H1 (cell line): Measurements from ENCODE around the gene BZW2. TPM values are rescaled to one million over a fixed set of nuclear protein-coding genes. Genes with fewer than 3 reads are reported as not detected.

ENCODE experiments used
- CTCF ChIA-PET: fragments of 300-600 bp; sonication (Branson Sonifier 250); formaldehyde crosslinking; loops from one replicate; lab custom pipeline; 2021; ENCODE audit not compliant: partially characterized antibody; lab: Charles Lee
- POLR2A ChIA-PET: fragments of 300-600 bp; sonication (Branson Sonifier 250); formaldehyde crosslinking; loops from one replicate; lab custom pipeline; 2021; ENCODE audit warnings: inconsistent platforms; ENCODE audit not compliant: partially characterized antibody; lab: Charles Lee
- DNase-seq, 2 experiments: peaks; one replicate each; pipeline versions ENCODE4 v3.0.0 to v3.0.0-alpha.2; 2010 to 2022; ENCODE audit warnings: low spot score in 2 of 2, low read depth in 1 of 2, mixed read lengths in 1 of 2
- FAIRE-seq: peaks from 2 replicates; lab custom pipeline; 2011; peaks lifted over from hg19 to GRCh38; lab: Jason Lieb, UNC
- H2AFZ ChIP-seq: 2 replicates; pipeline ENCODE4 v1.8.1; 2012; ENCODE audit warnings: low read length, inconsistent platforms
- H2AK5ac ChIP-seq: 2 replicates; pipeline ENCODE4 v1.6.1; 2013; ENCODE audit warnings: low read depth, low read length
- H2BK120ac ChIP-seq: replicated peaks from 2 replicates; pipeline ENCODE3; 2013; ENCODE audit warnings: low read depth, low read length, inconsistent platforms
- H2BK12ac ChIP-seq: 2 replicates; pipeline ENCODE4 v1.6.1; 2013; ENCODE audit warnings: low read depth, low read length
- H2BK15ac ChIP-seq: 2 replicates; pipeline ENCODE4 v1.6.1; 2013; ENCODE audit warnings: low read length
- H2BK20ac ChIP-seq: 2 replicates; pipeline ENCODE4 v1.6.1; 2013; ENCODE audit warnings: low read length
- H2BK5ac ChIP-seq: 2 replicates; pipeline ENCODE4 v1.6.1; 2013; ENCODE audit warnings: low read depth, low read length
- H3K14ac ChIP-seq: 2 replicates; pipeline ENCODE4 v1.6.1; 2013; ENCODE audit warnings: inconsistent platforms; ENCODE audit not compliant: insufficient read length
- H3K18ac ChIP-seq: 2 replicates; pipeline ENCODE4 v1.6.1; 2013; ENCODE audit warnings: low read length; ENCODE audit errors: extremely low read depth
- H3K23ac ChIP-seq: 2 replicates; pipeline ENCODE4 v1.6.1; 2013; ENCODE audit warnings: inconsistent platforms; ENCODE audit not compliant: insufficient read length
- H3K23me2 ChIP-seq: 2 replicates; pipeline ENCODE4 v1.6.1; 2013; ENCODE audit warnings: low read depth, low read length
- H3K27ac ChIP-seq: 2 replicates; pipeline ENCODE4 v1.6.1; 2011; ENCODE audit warnings: low read depth, low read length, inconsistent platforms
- H3K27me3 ChIP-seq, 4 experiments: replicated peaks in 1 of 4; 1 replicate in 1 of 4; 2 replicates in 3 of 4; pipeline versions ENCODE4 v1.6.1 to v1.8.1; 2011 to 2013; ENCODE audit warnings: low read length in 3 of 4, mild to moderate bottlenecking in 3 of 4, inconsistent platforms in 2 of 4, mixed read lengths in 2 of 4, moderate library complexity in 1 of 4; ENCODE audit not compliant: control insufficient read depth in 3 of 4, insufficient read depth in 3 of 4; ENCODE audit errors: extremely low read depth in 1 of 4
- H3K36me3 ChIP-seq, 4 experiments: 2 replicates each; pipeline versions ENCODE4 v1.6.1 to v1.8.1; 2011 to 2013; ENCODE audit warnings: mild to moderate bottlenecking in 4 of 4, low read length in 3 of 4, moderate library complexity in 2 of 4, control low read depth in 1 of 4, inconsistent platforms in 1 of 4; ENCODE audit not compliant: insufficient read depth in 4 of 4, control insufficient read depth in 2 of 4
- H3K4ac ChIP-seq: replicated peaks from 2 replicates; pipeline ENCODE3; 2013; ENCODE audit warnings: low read length, low read depth, mixed read lengths, inconsistent platforms; ENCODE audit not compliant: insufficient read length
- H3K4me1 ChIP-seq, 4 experiments: replicated peaks in 1 of 4; 1 replicate in 1 of 4; 2 replicates in 3 of 4; pipeline versions ENCODE4 v1.6.1 to v1.8.1; 2011 to 2013; ENCODE audit warnings: low read length in 3 of 4, inconsistent platforms in 2 of 4, mixed read lengths in 1 of 4; ENCODE audit not compliant: insufficient read depth in 4 of 4, control insufficient read depth in 3 of 4
- H3K4me2 ChIP-seq, 2 experiments: 2 replicates each; pipeline versions ENCODE4 v1.6.1 to v1.8.1; 2011 to 2013; ENCODE audit warnings: low read depth in 2 of 2, low read length in 2 of 2, control low read depth in 1 of 2, inconsistent platforms in 1 of 2, mild to moderate bottlenecking in 1 of 2; ENCODE audit not compliant: insufficient read depth in 1 of 2
- H3K4me3 ChIP-seq, 4 experiments: fragments of 200-600, 300-600 bp in 1 of 4; sonication (generic), shearing (Covaris generic), sonication (Bioruptor Twin) in 1 of 4; 2 replicates each; pipeline versions ENCODE4 v1.5.1 to v1.8.1; 2011 to 2016; ENCODE audit warnings: low read length in 4 of 4, low read depth in 3 of 4, control low read depth in 2 of 4, inconsistent platforms in 2 of 4, mild to moderate bottlenecking in 2 of 4, mixed read lengths in 1 of 4, moderate library complexity in 1 of 4; ENCODE audit not compliant: insufficient read depth in 2 of 4; ENCODE audit errors: extremely low read depth in 1 of 4
- H3K56ac ChIP-seq: replicated peaks from 2 replicates; pipeline ENCODE3; 2013; ENCODE audit warnings: low read depth, mild to moderate bottlenecking, mixed read lengths, low read length, inconsistent platforms; ENCODE audit not compliant: insufficient read length
- H3K79me1 ChIP-seq: 2 replicates; pipeline ENCODE4 v1.6.1; 2013; ENCODE audit warnings: low read depth, low read length, control low read depth
- H3K79me2 ChIP-seq, 2 experiments: 2 replicates each; pipeline versions ENCODE4 v1.6.1 to v1.8.1; 2012 to 2013; ENCODE audit warnings: low read length in 2 of 2, mild to moderate bottlenecking in 2 of 2, inconsistent platforms in 1 of 2; ENCODE audit not compliant: insufficient read depth in 2 of 2, control insufficient read depth in 1 of 2
- H3K9ac ChIP-seq, 4 experiments: replicated peaks in 1 of 4; 1 replicate in 1 of 4; 2 replicates in 3 of 4; pipeline versions ENCODE4 v1.6.1 to v1.8.1; 2011 to 2013; ENCODE audit warnings: low read depth in 3 of 4, low read length in 3 of 4, control low read depth in 2 of 4, mild to moderate bottlenecking in 2 of 4, moderate library complexity in 2 of 4, inconsistent platforms in 1 of 4; ENCODE audit errors: extremely low read depth in 1 of 4
- H3K9me3 ChIP-seq, 2 experiments: 2 replicates each; pipeline versions ENCODE4 v1.6.1 to v1.8.1; 2012 to 2013; ENCODE audit warnings: mild to moderate bottlenecking in 2 of 2, moderate library complexity in 2 of 2, control low read depth in 1 of 2, inconsistent platforms in 1 of 2, low read depth in 1 of 2, low read length in 1 of 2, mixed read lengths in 1 of 2; ENCODE audit not compliant: insufficient read depth in 2 of 2
- H4K20me1 ChIP-seq, 2 experiments: replicated peaks in 1 of 2; 2 replicates each; pipeline versions ENCODE3 to v1.8.1; 2011 to 2013; ENCODE audit warnings: inconsistent platforms in 2 of 2, low read length in 2 of 2, mild to moderate bottlenecking in 1 of 2; ENCODE audit not compliant: insufficient read depth in 2 of 2, control insufficient read depth in 1 of 2
- H4K5ac ChIP-seq: 2 replicates; pipeline ENCODE4 v1.6.1; 2013; ENCODE audit warnings: low read length, low read depth, mixed read lengths, inconsistent platforms; ENCODE audit not compliant: insufficient read length
- H4K8ac ChIP-seq: 2 replicates; pipeline ENCODE4 v1.8.0; 2013; ENCODE audit warnings: mild to moderate bottlenecking, moderate library complexity, low read length, inconsistent platforms; ENCODE audit not compliant: insufficient read depth; ENCODE audit errors: extremely low read depth
- H4K91ac ChIP-seq: replicated peaks from 2 replicates; pipeline ENCODE3; 2013; ENCODE audit warnings: low read length, mixed read lengths, inconsistent platforms; ENCODE audit not compliant: insufficient read length
- BACH1 ChIP-seq: IDR thresholded peaks from 2 replicates; pipeline ENCODE4 v1.6.1; 2012; ENCODE audit warnings: low read length, improper control_type of control experiment
- BCL11A ChIP-seq, 2 experiments: IDR thresholded peaks; one replicate each; pipeline ENCODE4 v1.6.1; 2011; ENCODE audit warnings: low read depth in 2 of 2, low read length in 2 of 2, mild to moderate bottlenecking in 2 of 2
- GABPA ChIP-seq: IDR thresholded peaks from 2 replicates; pipeline ENCODE4 v1.6.1; 2011; ENCODE audit warnings: mild to moderate bottlenecking, low read length, moderate library complexity, borderline replicate concordance; ENCODE audit not compliant: insufficient read depth
- JUND ChIP-seq: IDR thresholded peaks from 2 replicates; pipeline ENCODE4 v1.6.1; 2011; ENCODE audit warnings: mild to moderate bottlenecking, improper control_type of control experiment, low read length
- SIN3A ChIP-seq, 2 experiments: IDR thresholded peaks in 1 of 2; conservative IDR thresholded peaks in 1 of 2; 2 replicates each; pipeline ENCODE4 v1.6.1; 2011 to 2012; ENCODE audit warnings: low read length in 2 of 2, improper control_type of control experiment in 1 of 2, low read depth in 1 of 2, mild to moderate bottlenecking in 1 of 2
- SIX5 ChIP-seq: IDR thresholded peaks from 2 replicates; pipeline ENCODE4 v1.6.1; 2011; ENCODE audit warnings: mild to moderate bottlenecking, low read depth, low read length
- SP4 ChIP-seq: IDR thresholded peaks from 2 replicates; pipeline ENCODE4 v1.6.1; 2012; ENCODE audit warnings: low read length, inconsistent platforms
- SUZ12 ChIP-seq: fragments of 200-600 bp; sonication (generic); IDR thresholded peaks from 2 replicates; pipeline ENCODE4 v1.6.1; 2012; ENCODE audit warnings: mild to moderate bottlenecking, inconsistent platforms, low read length, moderate library complexity, mixed read lengths
- WGBS, 2 experiments: shearing (Covaris generic) in 1 of 2; methylation state at CpG; one replicate each; pipeline versions ENCODE4 v1.1.6 to v1.1.7; 2013 to 2015; ENCODE audit warnings: low lambda C conversion rate in 2 of 2, mixed read lengths in 2 of 2, inconsistent platforms in 1 of 2, low coverage in 1 of 2, missing lambda C conversion rate in 1 of 2; ENCODE audit not compliant: insufficient replicate concordance in 2 of 2, insufficient coverage in 1 of 2, insufficient read length in 1 of 2; ENCODE audit errors: extremely low coverage in 1 of 2, missing lambda C conversion rate in 1 of 2; 5-methylcytosine and 5-hydroxymethylcytosine counted together
- polyA plus RNA-seq, 7 experiments: library from polyadenylated mRNA; depleted of rRNA in 3 of 7; stranded (reverse) in 5 of 7; unstranded in 2 of 7; fragments of >200 nt in 5 of 7; fragments of 200-250 nt in 2 of 7; gene quantifications; 1 replicate in 5 of 7; 2 replicates in 1 of 7; 4 replicates in 1 of 7; pipeline versions ENCODE4 v1.2.1 to v1.2.3, GENCODE V29; 2011 to 2013; ENCODE audit warnings: missing spikeins in 2 of 7, mixed read lengths in 2 of 7
- total RNA-seq: library from RNA; stranded (reverse); fragmentation: NEBNext Ultra II Directional; extraction: Animal tissue kit (Norgen Biotek cat#: 25700); gene quantifications from 2 replicates; pipeline ENCODE4 v1.2.1, GENCODE V29; 2021

The BZW2 gene
- total and polyA plus RNA-seq, 2 of the 8 experiments (the other 6 are each of a cell fraction or from before 2014, with no cell fraction given), result 32.3 to 103 TPM

DNA sequence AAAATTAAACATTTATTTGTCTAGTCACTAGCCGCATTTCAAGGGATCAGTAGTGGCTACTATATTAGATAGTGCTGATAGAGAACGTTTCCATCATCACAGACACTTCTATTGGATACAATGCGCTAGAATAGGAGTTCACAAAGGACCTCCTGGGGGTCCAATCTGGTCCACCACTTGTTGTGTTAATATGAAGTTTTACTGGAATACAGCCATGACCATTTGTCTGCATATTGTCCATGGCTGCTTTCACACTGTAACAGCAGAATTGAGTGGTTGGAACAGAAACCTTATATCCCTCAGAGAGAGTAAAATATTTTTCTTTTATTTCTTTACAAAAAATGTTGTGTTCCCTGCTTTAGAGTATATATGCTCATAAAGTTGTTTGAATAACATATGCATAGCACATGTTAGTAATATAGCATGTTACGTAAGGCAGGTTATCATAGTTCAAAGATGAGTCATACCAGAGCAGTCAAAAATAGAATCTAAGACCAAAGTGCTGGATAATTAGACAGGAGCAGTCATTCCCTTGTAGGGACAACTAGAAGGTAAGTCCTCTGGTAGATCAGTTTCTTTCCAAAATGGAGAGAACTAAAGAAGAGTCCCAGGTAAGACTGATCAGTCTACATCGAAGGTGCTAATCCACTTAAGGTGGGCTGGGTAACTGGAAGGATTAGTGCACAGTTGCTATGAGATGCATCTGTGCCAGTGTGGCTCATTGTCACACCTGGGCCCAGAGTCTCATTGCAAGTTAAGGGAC lies 14.9 kb downstream of the BZW2 start:
- no peak for DNase-seq
- no peaks in the 10 kb centered on the region for H3K27me3 ChIP-seq
- H2BK12ac ChIP-seq, result no peak overlapping the region
- no peak overlapping the region for H2BK120ac ChIP-seq
- H2BK20ac ChIP-seq, result no peak overlapping the region
- ChIA-PET CTCF (interaction anchor here (1.8 kb wide), 1 partner anchor 14 kb away, joined by 5 read pairs; no protein-coding TSS in a partner anchor), POLR2A (interaction anchor here (6.5 kb wide), 1 partner anchor 14 kb away, joined by 52 read pairs; the partner anchor contains the start of genes ANKMY2 and BZW2)
- no peak overlapping the region for H4K5ac ChIP-seq
- 97% methylated on average over 5 of the region's 5 CpGs; no CpG with 5 or more reads in 1 of the 2 experiments for WGBS, 2 experiments
- H2BK5ac ChIP-seq, result no peak overlapping the region
- no peak overlapping the region for H3K18ac ChIP-seq
- H4K20me1 ChIP-seq, result peaks cover 4% of the 10 kb centered on the region in 2 experiments
- no peak overlapping the region for H2AK5ac ChIP-seq
- TF ChIP-seq SUZ12, result no peak
- no peak for TF ChIP-seq SIX5
- TF ChIP-seq JUND, result no peak
- TF ChIP-seq GABPA, result no peak
- no peak for TF ChIP-seq SIN3A (conservative IDR thresholded peaks at IDR 0.05 in 1 of 2, IDR thresholded peaks at IDR 0.05 in 1 of 2; ENCODE audit: low read depth in 1 of 2, low read length in 2 of 2)
- no peak for TF ChIP-seq BCL11A (IDR thresholded peaks at IDR 0.05; ENCODE audit: low read depth in 2 of 2, low read length in 2 of 2)
- no peak for TF ChIP-seq SP4
- no peak for TF ChIP-seq BACH1
- H3K4ac ChIP-seq, result no peak overlapping the region
- FAIRE-seq, result no peak
- no peak overlapping the region for H3K56ac ChIP-seq
- peaks cover 0 to 5% (median 0%) of the 10 kb centered on the region in 4 experiments; a peak in 1 of 8 replicates for H3K36me3 ChIP-seq
- H2AFZ ChIP-seq, result no peak overlapping the region
- peaks cover 3 to 93% of the 10 kb centered on the region in 2 experiments; a peak in 3 of 4 replicates for H3K79me2 ChIP-seq
- H4K91ac ChIP-seq, result no peak overlapping the region
- H3K4me2 ChIP-seq, result no peak overlapping the region
- H3K23ac ChIP-seq, result no peak overlapping the region
- H3K9ac ChIP-seq, result no peak overlapping the region
- H3K9me3 ChIP-seq, result no peaks in the 10 kb centered on the region
- no peak overlapping the region for H4K8ac ChIP-seq
- no peaks in the 10 kb centered on the region for H3K23me2 ChIP-seq
- no peak overlapping the region for H3K27ac ChIP-seq
- no peak overlapping the region for H3K4me3 ChIP-seq
- H2BK15ac ChIP-seq, result no peak overlapping the region
- H3K14ac ChIP-seq, result no peak overlapping the region
- H3K4me1 ChIP-seq, result peaks cover 0 to 5% (median 2%) of the 10 kb centered on the region in 4 experiments; a peak in 2 of 7 replicates
- H3K79me1 ChIP-seq, result no peaks in the 10 kb centered on the region; the same call in 1 of the 2 replicates
